A549 (cell line): ENCODE data around the gene SPAG4. TPM values are rescaled to one million over a fixed set of nuclear protein-coding genes. Genes with fewer than 3 reads are reported as not detected.
A peak's percentile ranks its signal among the peaks of the same experiment; 100 is the strongest.

Source experiments
- ATAC-seq, 2 experiments: fragments of 200-7000 bp in 1 of 2; fragments of >200 bp in 1 of 2; cut with Nextera tagmentation in 1 of 2; cut with Tn5 transposase in 1 of 2; 3 replicates each; pipeline versions ENCODE4 v1.8.0 to v1.9.1; 2018 to 2020; ENCODE audit warnings: mild to moderate bottlenecking in 1 of 2, moderate library complexity in 1 of 2
- CTCF ChIA-PET: fragments of 300-600 bp; sonication (Branson Sonifier 250); formaldehyde crosslinking; extraction: SDS; loops from one replicate; lab custom pipeline; 2021; ENCODE audit warnings: antibody characterized with exemption, inconsistent platforms; lab: Yijun Ruan, JAX
- POLR2A ChIA-PET: fragments of 350-600 bp; formaldehyde crosslinking; extraction: SDS; loops from one replicate; lab custom pipeline; 2021; ENCODE audit warnings: antibody characterized with exemption, inconsistent platforms; lab: Yijun Ruan, JAX
- DNase-seq, 2 experiments: peaks; one replicate each; pipeline versions ENCODE4 v3.0.0 to v3.0.0-alpha.2; 2011 to 2016; ENCODE audit warnings: low read depth in 1 of 2, low spot score in 1 of 2
- FAIRE-seq: peaks from 2 replicates; lab custom pipeline; 2011; peaks lifted over from hg19 to GRCh38; lab: Jason Lieb, UNC
- H3K27ac ChIP-seq, 2 experiments: fragments of >200 bp; sonication (Bioruptor Twin); formaldehyde crosslinking; 3 replicates each; pipeline ENCODE4 v1.5.1; 2016 to 2017
- H3K4me1 ChIP-seq: fragments of >200 bp; sonication (Bioruptor Twin); formaldehyde crosslinking; 3 replicates; pipeline ENCODE4 v1.6.1; 2016
- H3K4me2 ChIP-seq: fragments of >200 bp; sonication (Bioruptor Twin); formaldehyde crosslinking; 3 replicates; pipeline ENCODE4 v1.6.1; 2016
- H3K4me3 ChIP-seq: fragments of >200 bp; sonication (Bioruptor Twin); formaldehyde crosslinking; 3 replicates; pipeline ENCODE4 v1.5.1; 2016
- H3K9me3 ChIP-seq: fragments of >200 bp; sonication (Bioruptor Twin); formaldehyde crosslinking; 3 replicates; pipeline ENCODE4 v1.6.1; 2016
- BHLHE40 ChIP-seq: IDR thresholded peaks from 2 replicates; pipeline ENCODE4 v1.6.1; 2012; ENCODE audit warnings: low read depth, low read length, inconsistent platforms
- CBX2 ChIP-seq: fragments of 200-600 bp; sonication (generic); IDR thresholded peaks from 2 replicates; pipeline ENCODE4 v1.6.1; 2016; ENCODE audit warnings: low read depth, mild to moderate bottlenecking, borderline replicate concordance
- CHD4 ChIP-seq: fragments of 200-600 bp; sonication (generic); IDR thresholded peaks from 2 replicates; pipeline ENCODE4 v1.6.1; 2016; ENCODE audit warnings: antibody characterized with exemption, mild to moderate bottlenecking, borderline replicate concordance
- EP300 ChIP-seq, 2 experiments: fragments of >200 bp; sonication (Bioruptor Twin); formaldehyde crosslinking; IDR thresholded peaks; 2 replicates in 1 of 2; 3 replicates in 1 of 2; pipeline ENCODE4 v1.6.1; 2016 to 2017
- FOSL2 ChIP-seq, 2 experiments: fragments of 450-650 bp in 1 of 2; fragments of >200 bp in 1 of 2; sonication (Bioruptor Twin) in 1 of 2; formaldehyde crosslinking; IDR thresholded peaks; 2 replicates each; pipeline versions ENCODE4 v1.5.0 to v1.6.1; 2016 to 2020; ENCODE audit warnings: mild to moderate bottlenecking in 1 of 2, moderate library complexity in 1 of 2
- GATA3 ChIP-seq: IDR thresholded peaks from 2 replicates; pipeline ENCODE4 v1.6.1; 2012; ENCODE audit warnings: borderline replicate concordance
- HOXB5 ChIP-seq: fragments of 250-450 bp; sonication (Bioruptor Pico); IDR thresholded peaks from 2 replicates; pipeline ENCODE4 v1.5.0; 2020; ENCODE audit warnings: mild to moderate bottlenecking, moderate library complexity
- JUN ChIP-seq, 2 experiments: fragments of >200 bp; sonication (Bioruptor Twin); formaldehyde crosslinking; IDR thresholded peaks; 2 replicates in 1 of 2; 3 replicates in 1 of 2; pipeline ENCODE4 v1.6.1; 2016 to 2017
- KDM1A ChIP-seq: fragments of 200-600 bp; sonication (generic); IDR thresholded peaks from 2 replicates; pipeline ENCODE4 v1.6.1; 2016; ENCODE audit warnings: low read depth, mild to moderate bottlenecking
- KDM5A ChIP-seq: fragments of 200-600 bp; sonication (generic); IDR thresholded peaks from 2 replicates; pipeline ENCODE4 v1.6.1; 2016; ENCODE audit warnings: antibody characterized with exemption, mild to moderate bottlenecking
- MYC ChIP-seq: IDR thresholded peaks from 2 replicates; pipeline ENCODE4 v1.6.1; 2012; ENCODE audit warnings: mild to moderate bottlenecking, inconsistent platforms, low read length, improper control_type of control experiment, borderline replicate concordance
- NFE2L2 ChIP-seq: fragments of 150-350 bp; conservative IDR thresholded peaks from 2 replicates; pipeline ENCODE4 v1.6.1; 2014; ENCODE audit warnings: low read length
- NPAS2 ChIP-seq: fragments of 250-450 bp; sonication (Bioruptor Pico); IDR thresholded peaks from 2 replicates; pipeline ENCODE4 v1.8.0; 2022; ENCODE audit warnings: mild to moderate bottlenecking, moderate library complexity, borderline replicate concordance
- POLR2A ChIP-seq: IDR thresholded peaks from 2 replicates; pipeline ENCODE4 v1.6.1; 2012; ENCODE audit warnings: mild to moderate bottlenecking, low read length
- POLR2AphosphoS2 ChIP-seq: conservative IDR thresholded peaks from 2 replicates; pipeline ENCODE4 v1.6.1; 2012; ENCODE audit warnings: low read length, improper control_type of control experiment, inconsistent platforms
- RAD21 ChIP-seq, 2 experiments: fragments of >200 bp in 1 of 2; sonication (Bioruptor Twin) in 1 of 2; formaldehyde crosslinking in 1 of 2; IDR thresholded peaks in 1 of 2; conservative IDR thresholded peaks in 1 of 2; 2 replicates in 1 of 2; 3 replicates in 1 of 2; pipeline ENCODE4 v1.6.1; 2012 to 2018; ENCODE audit warnings: inconsistent platforms in 1 of 2
- RARB ChIP-seq: fragments of 250-450 bp; sonication (Bioruptor Pico); IDR thresholded peaks from 2 replicates; pipeline ENCODE4 v1.8.0; 2021; ENCODE audit warnings: mild to moderate bottlenecking, moderate library complexity
- RCOR1 ChIP-seq: fragments of 150-350 bp; IDR thresholded peaks from 2 replicates; pipeline ENCODE4 v1.6.1; 2014; ENCODE audit warnings: antibody characterized with exemption, low read length, low read depth
- RFX5 ChIP-seq: fragments of 450-650 bp; IDR thresholded peaks from 2 replicates; pipeline ENCODE4 v1.7.1; 2014; ENCODE audit warnings: antibody characterized with exemption, mild to moderate bottlenecking, moderate library complexity
- SMC3 ChIP-seq: fragments of >200 bp; sonication (Bioruptor Twin); formaldehyde crosslinking; IDR thresholded peaks from 3 replicates; pipeline ENCODE4 v1.6.1; 2018; ENCODE audit warnings: inconsistent platforms
- TFCP2L1 ChIP-seq: fragments of 250-450 bp; sonication (Bioruptor Pico); IDR thresholded peaks from 2 replicates; pipeline ENCODE4 v1.5.0; 2021; ENCODE audit warnings: mild to moderate bottlenecking
- TP53 ChIP-seq: fragments of 250-450 bp; sonication (Bioruptor Pico); IDR thresholded peaks from 2 replicates; pipeline ENCODE4 v1.5.0; 2021; ENCODE audit warnings: mild to moderate bottlenecking, moderate library complexity
- ZC3H11A ChIP-seq: fragments of 450-650 bp; IDR thresholded peaks from 2 replicates; pipeline ENCODE4 v1.6.1; 2014; ENCODE audit warnings: antibody characterized with exemption, mild to moderate bottlenecking
- ZNF302 ChIP-seq: fragments of 250-450 bp; sonication (Bioruptor Pico); IDR thresholded peaks from 2 replicates; pipeline ENCODE4 v1.9.0; 2021; ENCODE audit warnings: inconsistent platforms, mild to moderate bottlenecking, moderate library complexity
- ZSCAN20 ChIP-seq: fragments of 250-450 bp; sonication (Bioruptor Pico); IDR thresholded peaks from 2 replicates; pipeline ENCODE4 v1.8.0; 2022; ENCODE audit warnings: mild to moderate bottlenecking, moderate library complexity
- WGBS: methylation state at CpG from one replicate; pipeline ENCODE4 v1.1.6; 2017; ENCODE audit errors: missing lambda C conversion rate; 5-methylcytosine and 5-hydroxymethylcytosine counted together
- polyA plus RNA-seq, 4 experiments: library from polyadenylated mRNA; depleted of rRNA in 3 of 4; stranded (reverse); fragments of >200 nt; fragmentation: RNase III in 1 of 4; extraction: RNeasy Plus Mini Kit Qiagen cat#74134 plus additional on column Dnase treatment in 1 of 4; gene quantifications; 2 replicates in 3 of 4; 3 replicates in 1 of 4; pipeline ENCODE4 v1.2.3, GENCODE V29; 2011 to 2017
- TF ChIP-seq, protein P1 (sequence below): IDR thresholded peaks from 2 replicates; pipeline ENCODE4 v1.6.1; 2012
- TF ChIP-seq, protein P2 (sequence below): fragments of 200-600 bp; sonication (generic); IDR thresholded peaks from 2 replicates; pipeline ENCODE4 v1.6.1; 2016; ENCODE audit warnings: antibody characterized with exemption, mild to moderate bottlenecking, moderate library complexity
- TF ChIP-seq, protein P3 (sequence below): fragments of 250-450 bp; sonication (Bioruptor Pico); IDR thresholded peaks from 2 replicates; pipeline ENCODE4 v1.5.0; 2021; ENCODE audit warnings: mild to moderate bottlenecking, moderate library complexity, borderline replicate concordance
- TF ChIP-seq, protein P4 (sequence below): fragments of >200 bp; sonication (Bioruptor Twin); formaldehyde crosslinking; IDR thresholded peaks from 2 replicates; pipeline ENCODE4 v1.6.1; 2016
- TF ChIP-seq, protein P5 (sequence below): fragments of >200 bp; sonication (Bioruptor Twin); formaldehyde crosslinking; IDR thresholded peaks from 3 replicates; pipeline ENCODE4 v1.5.1; 2016
- TF ChIP-seq, protein P6 (sequence below): IDR thresholded peaks from 2 replicates; pipeline ENCODE4 v1.6.1; 2012

Gene SPAG4
- polyA plus RNA-seq, 2 of the 4 experiments (the other 2 are of a cell fraction): 4.4 to 5.0 TPM

DNA sequence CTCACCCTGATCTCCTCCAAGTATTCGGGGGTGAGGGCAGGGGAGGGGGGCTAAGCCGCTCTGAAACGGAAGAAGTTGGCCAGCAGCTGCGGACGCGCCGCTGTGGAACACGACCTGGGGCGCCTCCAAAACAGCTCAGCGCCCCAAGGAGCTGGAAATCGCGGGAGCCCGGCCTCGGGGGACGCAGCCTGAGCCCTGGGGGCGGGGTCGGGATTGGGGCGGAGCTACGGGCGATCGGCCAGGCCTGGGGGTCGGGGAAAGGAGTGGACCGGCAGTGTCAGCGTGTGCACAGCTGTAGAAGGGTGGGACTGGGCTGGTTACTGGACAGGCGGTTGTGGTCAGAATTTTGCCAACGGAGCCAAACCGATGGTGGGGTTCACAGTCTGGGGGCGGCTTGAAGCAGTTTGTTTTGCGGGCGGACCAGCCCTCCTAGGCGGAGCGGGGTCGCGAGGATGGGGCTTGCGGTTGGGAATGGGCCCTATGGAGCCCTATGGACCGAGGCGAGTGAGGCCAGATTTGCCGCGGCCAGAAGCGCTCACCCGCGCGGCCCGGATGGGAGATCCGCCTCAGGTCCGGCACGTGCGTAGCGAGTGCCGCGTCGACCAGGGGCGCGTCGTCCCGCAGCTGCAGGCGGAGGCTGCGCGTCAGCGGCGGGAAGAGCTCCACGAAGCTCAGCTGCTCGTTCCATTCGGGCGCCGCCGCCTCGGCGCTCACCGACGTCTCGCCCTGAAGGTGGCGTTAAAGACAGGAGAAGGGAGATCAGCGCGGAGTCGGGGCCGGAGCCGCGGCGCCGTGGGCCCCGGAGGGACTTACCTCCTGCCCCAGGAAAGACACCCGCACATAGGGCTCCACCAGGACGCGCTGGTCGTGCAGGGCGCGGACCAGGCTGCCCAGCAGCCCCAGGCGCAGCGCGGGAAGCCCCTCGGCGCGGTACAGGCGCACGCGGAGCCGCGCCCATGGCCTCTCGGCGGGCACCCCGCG is 14.3 kb upstream of the SPAG4 start:
- Histone ChIP-seq H3K4me2 (peak overlapping the region; percentile 81), H3K27ac (peak overlapping the region; percentile 65 to 85; a peak in 5 of 6 replicates), H3K4me1 (peaks cover 10% of the 10 kb centered on the region; the same call in 2 of the 3 replicates), H3K9me3 (no peaks in the 10 kb centered on the region), H3K4me3 (peak overlapping the region; percentile 44)
- ChIA-PET CTCF (interaction anchor here (0.7 to 4.0 kb wide), 17 partner anchors 10 to 537 kb away, joined by 3 to 19 read pairs (median 4); partner anchors contain the start of genes CPNE1, RBM12 and SPAG4), POLR2A (interaction anchor here (0.6 to 1.4 kb wide), 3 partner anchors 9 to 18 kb away, joined by 3 to 8 read pairs (median 6); partner anchors contain the start of gene SPAG4)
- peak; percentile 86 to 89 for ATAC-seq
- DNase-seq: peak; percentile 76 to 79
- FAIRE-seq: no peak
- 31% methylated on average over 42 of the region's 103 CpGs for WGBS
- TF ChIP-seq POLR2AphosphoS2 (no peak), RARB (no peak), MYC (no peak), FOSL2 (IDR thresholded peaks at IDR 0.05) (no peak), FOSL2 (CRISPR knock-in tag; IDR thresholded peaks at IDR 0.05) (no peak), JUN (IDR thresholded peaks at IDR 0.05) (no peak), TFCP2L1 (CRISPR knock-in tag) (0 out of 2 replicates have a peak, but pooled peaks have one; percentile 12), HOXB5 (CRISPR knock-in tag) (0 out of 2 replicates have a peak, but pooled peaks have one; percentile 46), ZSCAN20 (CRISPR knock-in tag) (no peak), ZC3H11A (no peak), CBX2 (no peak), RAD21 (conservative IDR thresholded peaks at IDR 0.05 in 1 of 2, IDR thresholded peaks at IDR 0.05 in 1 of 2) (peak; percentile 53 to 64; a peak in 4 of 5 replicates), SMC3 (peak; percentile 50; the same call in 2 of the 3 replicates), NFE2L2 (no peak), TP53 (CRISPR knock-in tag) (no peak), ZNF302 (CRISPR knock-in tag) (no peak), POLR2A (no peak), KDM1A (no peak), CHD4 (no peak), NPAS2 (CRISPR knock-in tag) (no peak), EP300 (IDR thresholded peaks at IDR 0.05) (no peak), RCOR1 (no peak), GATA3 (no peak), BHLHE40 (peak; percentile 78), KDM5A (no peak), RFX5 (no peak)
- TF ChIP-seq, protein P1, sequence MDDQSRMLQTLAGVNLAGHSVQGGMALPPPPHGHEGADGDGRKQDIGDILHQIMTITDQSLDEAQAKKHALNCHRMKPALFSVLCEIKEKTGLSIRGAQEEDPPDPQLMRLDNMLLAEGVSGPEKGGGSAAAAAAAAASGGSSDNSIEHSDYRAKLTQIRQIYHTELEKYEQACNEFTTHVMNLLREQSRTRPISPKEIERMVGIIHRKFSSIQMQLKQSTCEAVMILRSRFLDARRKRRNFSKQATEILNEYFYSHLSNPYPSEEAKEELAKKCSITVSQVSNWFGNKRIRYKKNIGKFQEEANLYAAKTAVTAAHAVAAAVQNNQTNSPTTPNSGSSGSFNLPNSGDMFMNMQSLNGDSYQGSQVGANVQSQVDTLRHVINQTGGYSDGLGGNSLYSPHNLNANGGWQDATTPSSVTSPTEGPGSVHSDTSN: no peak
- TF ChIP-seq, protein P2, sequence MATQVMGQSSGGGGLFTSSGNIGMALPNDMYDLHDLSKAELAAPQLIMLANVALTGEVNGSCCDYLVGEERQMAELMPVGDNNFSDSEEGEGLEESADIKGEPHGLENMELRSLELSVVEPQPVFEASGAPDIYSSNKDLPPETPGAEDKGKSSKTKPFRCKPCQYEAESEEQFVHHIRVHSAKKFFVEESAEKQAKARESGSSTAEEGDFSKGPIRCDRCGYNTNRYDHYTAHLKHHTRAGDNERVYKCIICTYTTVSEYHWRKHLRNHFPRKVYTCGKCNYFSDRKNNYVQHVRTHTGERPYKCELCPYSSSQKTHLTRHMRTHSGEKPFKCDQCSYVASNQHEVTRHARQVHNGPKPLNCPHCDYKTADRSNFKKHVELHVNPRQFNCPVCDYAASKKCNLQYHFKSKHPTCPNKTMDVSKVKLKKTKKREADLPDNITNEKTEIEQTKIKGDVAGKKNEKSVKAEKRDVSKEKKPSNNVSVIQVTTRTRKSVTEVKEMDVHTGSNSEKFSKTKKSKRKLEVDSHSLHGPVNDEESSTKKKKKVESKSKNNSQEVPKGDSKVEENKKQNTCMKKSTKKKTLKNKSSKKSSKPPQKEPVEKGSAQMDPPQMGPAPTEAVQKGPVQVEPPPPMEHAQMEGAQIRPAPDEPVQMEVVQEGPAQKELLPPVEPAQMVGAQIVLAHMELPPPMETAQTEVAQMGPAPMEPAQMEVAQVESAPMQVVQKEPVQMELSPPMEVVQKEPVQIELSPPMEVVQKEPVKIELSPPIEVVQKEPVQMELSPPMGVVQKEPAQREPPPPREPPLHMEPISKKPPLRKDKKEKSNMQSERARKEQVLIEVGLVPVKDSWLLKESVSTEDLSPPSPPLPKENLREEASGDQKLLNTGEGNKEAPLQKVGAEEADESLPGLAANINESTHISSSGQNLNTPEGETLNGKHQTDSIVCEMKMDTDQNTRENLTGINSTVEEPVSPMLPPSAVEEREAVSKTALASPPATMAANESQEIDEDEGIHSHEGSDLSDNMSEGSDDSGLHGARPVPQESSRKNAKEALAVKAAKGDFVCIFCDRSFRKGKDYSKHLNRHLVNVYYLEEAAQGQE: no peak
- TF ChIP-seq, protein P3, sequence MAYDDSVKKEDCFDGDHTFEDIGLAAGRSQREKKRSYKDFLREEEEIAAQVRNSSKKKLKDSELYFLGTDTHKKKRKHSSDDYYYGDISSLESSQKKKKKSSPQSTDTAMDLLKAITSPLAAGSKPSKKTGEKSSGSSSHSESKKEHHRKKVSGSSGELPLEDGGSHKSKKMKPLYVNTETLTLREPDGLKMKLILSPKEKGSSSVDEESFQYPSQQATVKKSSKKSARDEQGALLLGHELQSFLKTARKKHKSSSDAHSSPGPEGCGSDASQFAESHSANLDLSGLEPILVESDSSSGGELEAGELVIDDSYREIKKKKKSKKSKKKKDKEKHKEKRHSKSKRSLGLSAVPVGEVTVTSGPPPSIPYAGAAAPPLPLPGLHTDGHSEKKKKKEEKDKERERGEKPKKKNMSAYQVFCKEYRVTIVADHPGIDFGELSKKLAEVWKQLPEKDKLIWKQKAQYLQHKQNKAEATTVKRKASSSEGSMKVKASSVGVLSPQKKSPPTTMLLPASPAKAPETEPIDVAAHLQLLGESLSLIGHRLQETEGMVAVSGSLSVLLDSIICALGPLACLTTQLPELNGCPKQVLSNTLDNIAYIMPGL: no peak
- TF ChIP-seq, protein P4, sequence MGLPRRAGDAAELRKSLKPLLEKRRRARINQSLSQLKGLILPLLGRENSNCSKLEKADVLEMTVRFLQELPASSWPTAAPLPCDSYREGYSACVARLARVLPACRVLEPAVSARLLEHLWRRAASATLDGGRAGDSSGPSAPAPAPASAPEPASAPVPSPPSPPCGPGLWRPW: no peak
- TF ChIP-seq, protein P5, sequence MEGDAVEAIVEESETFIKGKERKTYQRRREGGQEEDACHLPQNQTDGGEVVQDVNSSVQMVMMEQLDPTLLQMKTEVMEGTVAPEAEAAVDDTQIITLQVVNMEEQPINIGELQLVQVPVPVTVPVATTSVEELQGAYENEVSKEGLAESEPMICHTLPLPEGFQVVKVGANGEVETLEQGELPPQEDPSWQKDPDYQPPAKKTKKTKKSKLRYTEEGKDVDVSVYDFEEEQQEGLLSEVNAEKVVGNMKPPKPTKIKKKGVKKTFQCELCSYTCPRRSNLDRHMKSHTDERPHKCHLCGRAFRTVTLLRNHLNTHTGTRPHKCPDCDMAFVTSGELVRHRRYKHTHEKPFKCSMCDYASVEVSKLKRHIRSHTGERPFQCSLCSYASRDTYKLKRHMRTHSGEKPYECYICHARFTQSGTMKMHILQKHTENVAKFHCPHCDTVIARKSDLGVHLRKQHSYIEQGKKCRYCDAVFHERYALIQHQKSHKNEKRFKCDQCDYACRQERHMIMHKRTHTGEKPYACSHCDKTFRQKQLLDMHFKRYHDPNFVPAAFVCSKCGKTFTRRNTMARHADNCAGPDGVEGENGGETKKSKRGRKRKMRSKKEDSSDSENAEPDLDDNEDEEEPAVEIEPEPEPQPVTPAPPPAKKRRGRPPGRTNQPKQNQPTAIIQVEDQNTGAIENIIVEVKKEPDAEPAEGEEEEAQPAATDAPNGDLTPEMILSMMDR: peak; percentile 55
- TF ChIP-seq, protein P6, sequence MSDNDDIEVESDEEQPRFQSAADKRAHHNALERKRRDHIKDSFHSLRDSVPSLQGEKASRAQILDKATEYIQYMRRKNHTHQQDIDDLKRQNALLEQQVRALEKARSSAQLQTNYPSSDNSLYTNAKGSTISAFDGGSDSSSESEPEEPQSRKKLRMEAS: peak; percentile 98
